Cardiac muscle cell (in vitro differentiated cells and primary cell): Measurements from ENCODE around the gene SYCE3. TPM values are rescaled to one million over a fixed set of nuclear protein-coding genes. Genes with fewer than 3 reads are reported as not detected.
A peak's percentile ranks its signal among the peaks of the same experiment; 100 is the strongest.

ENCODE experiments used
- DNase-seq, 2 donors: peaks; one replicate each; pipeline versions ENCODE4 v3.0.0 to v3.0.0-alpha.2; 2010 to 2017; ENCODE audit warnings: low read depth in 1 of 2, low spot score in 1 of 2
- H3K27ac ChIP-seq: fragments of 200-600 bp; sonication (generic); 2 replicates; pipeline ENCODE4 v1.5.1; 2016
- H3K27me3 ChIP-seq: fragments of 200-600 bp; sonication (generic); 2 replicates; pipeline ENCODE4 v1.6.0; 2016; ENCODE audit warnings: control low read depth
- H3K36me3 ChIP-seq: fragments of 200-600 bp; sonication (generic); 2 replicates; pipeline ENCODE4 v1.5.1; 2016; ENCODE audit warnings: control low read depth
- H3K4me1 ChIP-seq: fragments of 200-600 bp; sonication (generic); 2 replicates; pipeline ENCODE4 v1.8.1; 2017; ENCODE audit warnings: low read depth, mild to moderate bottlenecking, mixed run types
- H3K4me3 ChIP-seq: fragments of 200-600 bp; sonication (generic); 2 replicates; pipeline ENCODE4 v1.5.1; 2016; ENCODE audit warnings: mild to moderate bottlenecking
- H3K9me3 ChIP-seq: fragments of 200-600 bp; sonication (generic); 2 replicates; pipeline ENCODE4 v1.5.1; 2017; ENCODE audit warnings: low read depth, mild to moderate bottlenecking, control low read depth
- CTCF ChIP-seq: IDR thresholded peaks from 2 replicates; pipeline ENCODE4 v1.5.1; 2012; ENCODE audit warnings: low read depth, mild to moderate bottlenecking, low read length
- polyA plus RNA-seq: library from polyadenylated mRNA; unstranded; fragments of >200 nt; fragmentation: Nextera tagmentation; extraction: Ambion mirVana; gene quantifications from 2 replicates; pipeline ENCODE4 v1.2.1, GENCODE V29; 2016
- total RNA-seq: library from RNA; depleted of rRNA; stranded (reverse); fragments of >200 nt; gene quantifications from 2 replicates; pipeline ENCODE4 v1.2.3, GENCODE V29; 2016

The SYCE3 gene
- total and polyA plus RNA-seq, 2 experiments from 2014 or later, result not detected

GRCh38 chr22:50526108-50526833 lies 36.4 kb downstream of the SYCE3 start:
- H3K4me3 ChIP-seq, result peak overlapping the region; percentile 63
- TF ChIP-seq CTCF, result peak; percentile 41
- DNase-seq, result peak; percentile 82 to 84
- peaks cover 20% of the 10 kb centered on the region for H3K27me3 ChIP-seq
- H3K9me3 ChIP-seq, result no peaks in the 10 kb centered on the region
- peaks cover 10% of the 10 kb centered on the region for H3K4me1 ChIP-seq
- peaks cover 9% of the 10 kb centered on the region for H3K36me3 ChIP-seq
- peak overlapping the region; percentile 80 for H3K27ac ChIP-seq

GRCh38 chr22:50525858-50526107 lies 36.9 kb downstream of the SYCE3 start:
- Histone ChIP-seq H3K4me1 (peaks cover 10% of the 10 kb centered on the region), H3K9me3 (no peaks in the 10 kb centered on the region), H3K4me3 (peak overlapping the region; percentile 63), H3K36me3 (peaks cover 9% of the 10 kb centered on the region), H3K27ac (peak overlapping the region; percentile 80), H3K27me3 (peaks cover 15% of the 10 kb centered on the region)
- no peak for DNase-seq
- no peak for TF ChIP-seq CTCF

- H3K27ac ChIP-seq, result peak within 1 kb of the TSS; percentile 80
- peak; percentile 98 to 99 for DNase-seq
- TF ChIP-seq CTCF, result peak; percentile 45
- H3K36me3 ChIP-seq, result peaks cover 9% of the 10 kb centered on the region
- H3K4me1 ChIP-seq, result peaks cover 10% of the 10 kb centered on the region
- peaks cover 10% of the 10 kb centered on the region for H3K27me3 ChIP-seq
- H3K9me3 ChIP-seq, result no peaks in the 10 kb centered on the region
- peak within 1 kb of the TSS; percentile 63 for H3K4me3 ChIP-seq
These were observed 37.4 kb downstream of the SYCE3 start, which contains the start of gene SCO2 for GRCh38 chr22:50525104-50525857. TSS of gene SCO2 (minus strand) at chr22:50525598. CDS start at chr22:50524411, 1,187 bp downstream.

- Histone ChIP-seq H3K4me1 (peaks cover 10% of the 10 kb centered on the region), H3K36me3 (peaks cover 9% of the 10 kb centered on the region), H3K27ac (peak overlapping the region; percentile 77), H3K27me3 (peaks cover 4% of the 10 kb centered on the region), H3K4me3 (peak overlapping the region; percentile 63), H3K9me3 (no peaks in the 10 kb centered on the region)
- no peak for TF ChIP-seq CTCF
- no peak for DNase-seq
These were observed 38.0 kb downstream of the SYCE3 start for GRCh38 chr22:50524676-50525103.

- no peaks in the 10 kb centered on the region for H3K9me3 ChIP-seq
- H3K36me3 ChIP-seq, result peaks cover 12% of the 10 kb centered on the region
- H3K4me3 ChIP-seq, result peak overlapping the region; percentile 63
- no peak overlapping the region for H3K27ac ChIP-seq
- no peak for DNase-seq
- no peak for TF ChIP-seq CTCF
- H3K4me1 ChIP-seq, result peaks cover 10% of the 10 kb centered on the region
- no peaks in the 10 kb centered on the region for H3K27me3 ChIP-seq
These were observed 38.7 kb downstream of the SYCE3 start for GRCh38 chr22:50523806-50524675.
